ENCODE results near the gene GNB2.
A peak's percentile ranks its signal among the peaks of the same experiment; 100 is the strongest.
"Not testable (repeated sequence)": the region's sequence is repeated elsewhere in the genome, so short reads cannot be mapped to it uniquely, and the experiment has no call there.

The GNB2 gene

GRCh38 chr7:100642534-100642907, 31.0 kb upstream of the GNB2 start:
- no peak overlapping the region for H3K4me3 ChIP-seq (ENCODE audit: low read depth, low read length)
- no peak for TF ChIP-seq CTCF (IDR thresholded peaks at IDR 0.05; ENCODE audit: low read depth, low read length)
- in situ Hi-C loops (cut with HindIII; ENCODE audit: low sequenced_read_pairs) = no loop called here
- DNase-seq (ENCODE audit: low read depth, low spot score) = no peak

GRCh38 chr7:100649826-100650565, 23.5 kb upstream of the GNB2 start:
- in situ Hi-C loops (cut with HindIII; ENCODE audit: low sequenced_read_pairs) = no loop called here
- no peak for TF ChIP-seq CTCF (IDR thresholded peaks at IDR 0.05; ENCODE audit: low read depth, low read length)

GRCh38 chr7:100654908-100655831, 18.4 kb upstream of the GNB2 start:
- no peak for DNase-seq (ENCODE audit: low read depth, low spot score)
- no peak overlapping the region for H3K4me3 ChIP-seq (ENCODE audit: low read depth, low read length)
- in situ Hi-C loops (cut with HindIII; ENCODE audit: low sequenced_read_pairs) = no loop called here
- no peak for TF ChIP-seq CTCF (IDR thresholded peaks at IDR 0.05; ENCODE audit: low read depth, low read length)

More at GRCh38 chr7:100649826-100650565, 23.5 kb upstream of the GNB2 start:
- DNase-seq (ENCODE audit: low read depth, low spot score) = no peak
- H3K4me3 ChIP-seq (ENCODE audit: low read depth, low read length) = no peak overlapping the region

GRCh38 chr7:100655908-100656674, 17.4 kb upstream of the GNB2 start, which contains the start of gene ACTL6B:
TSS of gene ACTL6B (minus strand) at chr7:100656448. CDS start at chr7:100656354, 94 bp downstream.
- no peak within 1 kb of the TSS for H3K4me3 ChIP-seq (ENCODE audit: low read depth, low read length)
- peak; percentile 23 for DNase-seq (ENCODE audit: low read depth, low spot score)
- in situ Hi-C loops (cut with HindIII; ENCODE audit: low sequenced_read_pairs) = no loop called here
- no peak for TF ChIP-seq CTCF (IDR thresholded peaks at IDR 0.05; ENCODE audit: low read depth, low read length)

- H3K4me3 ChIP-seq (ENCODE audit: low read depth, low read length); in situ Hi-C loops (cut with HindIII; ENCODE audit: low sequenced_read_pairs); DNase-seq (ENCODE audit: low read depth, low spot score): not testable (repeated sequence)
These were observed 11.3 kb upstream of the GNB2 start for GRCh38 chr7:100662194-100662776.

GRCh38 chr7:100665168-100665726, 8.3 kb upstream of the GNB2 start:
- no peak for DNase-seq (ENCODE audit: low read depth, low spot score)
- in situ Hi-C loops (cut with HindIII; ENCODE audit: low sequenced_read_pairs) = no loop called here
- no peak for TF ChIP-seq CTCF (IDR thresholded peaks at IDR 0.05; ENCODE audit: low read depth, low read length)
- H3K4me3 ChIP-seq (ENCODE audit: low read depth, low read length) = no peak overlapping the region
